Subcutaneous adipose tissue (tissue), 4 donors: ENCODE results near the gene KIAA0232. TPM values are rescaled to one million over a fixed set of nuclear protein-coding genes. Genes with fewer than 3 reads are reported as not detected.

Experiments used
- CTCF ChIP-seq: fragments of 450-650 bp; IDR thresholded peaks from one replicate; pipeline ENCODE4 v1.5.1; 2016; ENCODE audit warnings: low read depth, mild to moderate bottlenecking, control low read depth, antibody characterized with exemption, moderate library complexity
- total RNA-seq, 4 donors: library from RNA; depleted of rRNA; stranded (reverse); fragments of >200 nt; gene quantifications; one replicate each; pipeline ENCODE4 v1.1.0, GENCODE V29; 2016

The KIAA0232 gene
- total RNA-seq, 4 donors from 2014 or later, result 24.3 to 36.5 (median 31.0) TPM

DNA sequence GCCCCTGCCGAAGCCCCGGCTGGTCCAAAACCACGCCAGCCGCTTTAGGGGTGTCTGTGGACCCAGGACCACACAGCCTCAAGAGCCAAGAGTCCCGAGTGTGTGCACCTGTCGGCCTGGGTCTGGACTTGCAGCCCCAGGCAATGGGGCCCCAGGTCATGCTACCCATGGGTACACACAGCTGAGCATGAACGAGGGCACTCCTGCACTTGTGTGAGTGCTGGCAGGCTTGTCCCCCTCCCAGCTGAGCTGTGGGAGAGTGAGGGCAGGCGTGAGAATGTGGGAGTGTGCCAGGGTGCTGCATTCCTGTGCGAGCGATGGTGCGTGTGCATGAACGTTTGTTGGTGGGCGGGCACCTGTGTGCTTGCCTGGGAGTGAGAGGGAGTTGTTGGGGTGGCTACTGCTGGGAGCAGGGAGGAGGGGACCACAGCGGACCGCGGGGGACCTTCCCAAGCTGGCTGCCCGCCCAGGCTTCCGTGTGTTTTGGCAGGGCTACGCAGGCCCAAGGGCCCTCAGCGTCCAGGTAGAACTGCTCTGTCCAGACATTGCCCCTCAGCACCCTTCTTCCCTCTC lies 35.7 kb upstream of the KIAA0232 start:
- TF ChIP-seq CTCF, result no peak

DNA sequence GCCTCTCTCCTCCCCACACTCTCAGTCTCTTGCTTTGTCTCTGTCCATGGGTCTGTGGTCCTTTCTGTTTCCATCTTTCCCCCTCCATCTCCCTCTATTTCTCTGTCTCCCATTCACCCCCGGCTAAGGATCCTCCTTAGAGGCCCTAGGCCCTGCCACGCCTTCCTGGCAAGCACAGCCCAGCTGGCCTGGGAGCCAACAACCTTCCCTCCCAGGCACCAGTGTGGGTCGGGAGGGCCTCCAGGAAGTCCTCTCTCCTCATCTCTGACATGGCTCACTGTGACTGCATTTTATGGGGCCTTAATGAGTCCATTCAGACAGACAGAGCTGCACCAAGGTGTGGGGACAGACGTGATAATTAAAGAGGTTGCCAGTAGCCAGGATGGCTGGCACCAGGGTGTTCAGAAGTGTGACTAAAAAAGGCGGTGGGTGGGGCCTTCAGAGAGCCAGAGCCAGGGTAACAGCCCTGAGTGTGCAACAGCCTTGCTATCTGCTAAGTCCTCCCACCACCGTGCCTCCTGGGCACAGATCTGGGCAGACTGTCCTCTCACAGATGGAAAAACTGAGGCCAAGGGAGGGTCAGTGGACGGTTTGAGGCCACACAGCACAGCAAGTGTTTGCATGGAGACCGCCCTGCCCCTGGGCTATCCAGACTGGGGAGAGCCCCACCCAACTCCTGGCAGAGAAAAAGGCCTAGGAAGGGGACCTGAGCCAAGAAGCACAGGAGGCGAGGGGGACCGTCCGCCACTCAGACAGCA lies 35.1 kb upstream of the KIAA0232 start:
- TF ChIP-seq CTCF, result no peak

- no peak for TF ChIP-seq CTCF
Observed at GRCh38 chr4:6748286-6748685, 34.2 kb upstream of the KIAA0232 start.

DNA sequence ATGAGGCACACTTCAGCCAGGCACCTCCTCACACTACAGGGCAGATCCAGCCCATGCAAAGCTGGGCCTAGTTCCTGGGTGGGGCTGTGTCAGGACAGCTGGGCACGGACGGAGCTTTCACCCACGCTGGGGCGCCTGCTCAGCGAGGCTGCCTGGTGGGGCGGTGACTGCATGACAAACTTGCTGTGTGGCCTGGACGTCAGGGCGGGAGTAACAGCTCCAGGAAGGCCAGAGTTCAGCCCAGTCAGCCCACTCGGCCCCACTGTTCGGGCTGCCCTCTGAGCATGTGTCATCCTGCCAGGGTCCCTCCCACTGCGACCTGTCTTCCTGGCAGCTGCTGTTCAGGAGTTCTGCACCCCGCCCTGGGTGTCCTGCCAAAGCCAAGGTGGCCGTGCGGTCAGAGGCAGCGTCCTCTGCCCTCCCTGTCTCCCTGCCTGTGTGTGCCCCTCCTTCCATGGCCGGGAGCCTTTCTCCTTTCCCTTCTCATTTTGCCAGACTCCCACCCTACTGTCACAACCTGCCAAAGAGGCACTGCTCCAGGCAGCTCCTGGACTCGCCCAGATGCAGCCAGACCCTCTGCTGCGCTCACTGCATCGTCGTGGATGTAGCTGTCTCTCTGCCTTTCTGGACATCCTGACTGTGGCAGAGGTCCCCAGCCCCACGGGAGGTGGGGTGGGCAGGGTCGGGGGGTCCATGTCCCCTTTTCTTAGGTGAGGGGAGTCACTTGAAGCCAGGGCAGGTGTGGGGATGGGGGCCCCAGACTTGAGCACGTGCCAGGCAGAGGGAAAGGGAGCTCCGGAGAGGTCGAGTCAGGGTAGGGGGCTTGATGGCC lies 33.0 kb upstream of the KIAA0232 start:
- TF ChIP-seq CTCF, result no peak

DNA sequence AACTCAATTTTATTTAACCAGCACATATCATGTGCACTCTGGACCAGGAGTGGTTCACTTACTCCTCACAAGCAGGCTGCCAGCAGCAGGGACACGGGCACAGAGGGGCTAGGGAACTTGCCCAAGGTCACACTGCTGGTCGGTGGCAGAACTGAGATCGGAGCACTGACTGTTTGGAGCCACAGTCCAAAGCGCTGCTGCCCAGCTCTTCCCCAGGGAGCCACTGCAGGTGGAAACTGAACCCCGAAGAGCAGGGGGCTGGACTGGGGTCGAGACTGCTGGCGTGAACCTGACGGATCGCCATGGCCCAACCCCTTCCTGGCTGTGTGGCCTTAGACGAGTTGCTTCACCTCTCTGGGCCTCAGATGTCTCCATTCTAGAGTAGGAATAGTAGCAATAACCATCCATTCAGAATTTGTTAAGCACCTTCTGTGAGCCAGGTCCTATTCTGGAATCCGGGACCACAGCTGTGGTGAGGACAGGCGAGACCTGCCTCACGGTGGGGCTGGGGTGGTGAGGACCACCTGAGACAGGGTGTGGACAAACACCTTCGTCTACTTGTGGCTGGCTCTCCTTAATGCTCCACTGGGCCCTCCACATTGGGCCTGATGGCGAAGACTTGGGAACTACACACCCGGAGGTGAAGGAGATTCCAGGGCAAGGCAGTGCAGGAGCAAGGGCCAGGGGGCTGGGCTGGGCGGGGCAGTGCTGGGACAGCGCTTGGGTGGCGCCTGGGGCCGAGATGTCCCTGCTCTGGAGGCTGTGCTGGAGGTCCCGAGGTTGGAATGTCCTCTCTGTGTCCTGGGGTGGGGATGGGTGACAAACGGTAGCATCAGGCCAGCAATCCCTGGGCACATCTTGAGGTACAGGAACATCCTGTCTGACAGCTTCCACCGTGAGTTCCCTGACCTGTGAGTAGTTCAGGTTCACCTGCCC lies 32.0 kb upstream of the KIAA0232 start:
- no peak for TF ChIP-seq CTCF

GRCh38 chr4:6751611-6752485 lies 30.7 kb upstream of the KIAA0232 start:
- TF ChIP-seq CTCF, result no peak
